Rectal smooth muscle tissue (tissue), 1 donor: Measurements from ENCODE around the gene CACNA2D3.

Experiments used
- H3K27ac ChIP-seq: one replicate; pipeline ENCODE4 v1.7.0; 2013; ENCODE audit warnings: low read depth, low read length, inconsistent platforms
- H3K27me3 ChIP-seq: one replicate; pipeline ENCODE4 v1.7.0; 2013; ENCODE audit warnings: low read length; ENCODE audit not compliant: control insufficient read depth, insufficient read depth
- H3K36me3 ChIP-seq: one replicate; pipeline ENCODE4 v1.7.0; 2013; ENCODE audit warnings: low read length; ENCODE audit not compliant: control insufficient read depth, insufficient read depth
- H3K4me1 ChIP-seq: one replicate; pipeline ENCODE4 v1.7.0; 2013; ENCODE audit warnings: low read length; ENCODE audit not compliant: control insufficient read depth, insufficient read depth
- H3K4me3 ChIP-seq: one replicate; pipeline ENCODE4 v1.7.0; 2013; ENCODE audit warnings: low read length
- H3K9ac ChIP-seq: one replicate; pipeline ENCODE4 v1.7.0; 2013; ENCODE audit warnings: low read length

The CACNA2D3 gene

GRCh38 chr3:54312156-54312899 is 190.0 kb downstream of the CACNA2D3 start:
- H3K9ac ChIP-seq = no peak overlapping the region
- H3K4me1 ChIP-seq = no peaks in the 10 kb centered on the region
- H3K27me3 ChIP-seq = no peaks in the 10 kb centered on the region
- no peak overlapping the region for H3K4me3 ChIP-seq
- no peaks in the 10 kb centered on the region for H3K36me3 ChIP-seq
- no peak overlapping the region for H3K27ac ChIP-seq

- Histone ChIP-seq H3K27me3 (no peaks in the 10 kb centered on the region), H3K4me1 (no peaks in the 10 kb centered on the region), H3K36me3 (no peaks in the 10 kb centered on the region), H3K4me3 (no peak overlapping the region), H3K9ac (no peak overlapping the region), H3K27ac (no peak overlapping the region)
These were observed 191.1 kb downstream of the CACNA2D3 start for GRCh38 chr3:54313418-54313817.

- Histone ChIP-seq H3K27me3 (no peaks in the 10 kb centered on the region), H3K4me1 (no peaks in the 10 kb centered on the region), H3K27ac (no peak overlapping the region), H3K9ac (no peak overlapping the region), H3K4me3 (no peak overlapping the region), H3K36me3 (no peaks in the 10 kb centered on the region)
These were observed 199.2 kb downstream of the CACNA2D3 start for GRCh38 chr3:54321520-54321919.

- Histone ChIP-seq H3K27me3 (no peaks in the 10 kb centered on the region), H3K9ac (no peak overlapping the region), H3K36me3 (no peaks in the 10 kb centered on the region), H3K4me3 (no peak overlapping the region), H3K27ac (no peak overlapping the region), H3K4me1 (no peaks in the 10 kb centered on the region)
These were observed 200.0 kb downstream of the CACNA2D3 start for GRCh38 chr3:54322354-54322753.

- no peaks in the 10 kb centered on the region for H3K27me3 ChIP-seq
These were observed 201.8 kb downstream of the CACNA2D3 start for GRCh38 chr3:54324103-54324502.

GRCh38 chr3:54326951-54327350 is 204.6 kb downstream of the CACNA2D3 start:
- Histone ChIP-seq H3K4me1 (no peaks in the 10 kb centered on the region), H3K27ac (no peak overlapping the region), H3K27me3 (no peaks in the 10 kb centered on the region)

More at GRCh38 chr3:54324103-54324502, 201.8 kb downstream of the CACNA2D3 start:
- Histone ChIP-seq H3K4me3 (no peak overlapping the region), H3K9ac (no peak overlapping the region), H3K27ac (no peak overlapping the region), H3K36me3 (no peaks in the 10 kb centered on the region), H3K4me1 (no peaks in the 10 kb centered on the region)

GRCh38 chr3:54331341-54331740 is 209.0 kb downstream of the CACNA2D3 start:
- no peak overlapping the region for H3K27ac ChIP-seq
- H3K36me3 ChIP-seq = no peaks in the 10 kb centered on the region
- no peaks in the 10 kb centered on the region for H3K4me1 ChIP-seq
- no peak overlapping the region for H3K4me3 ChIP-seq
- H3K9ac ChIP-seq = no peak overlapping the region
- no peaks in the 10 kb centered on the region for H3K27me3 ChIP-seq

More at GRCh38 chr3:54326951-54327350, 204.6 kb downstream of the CACNA2D3 start:
- Histone ChIP-seq H3K4me3 (no peak overlapping the region), H3K36me3 (no peaks in the 10 kb centered on the region), H3K9ac (no peak overlapping the region)

GRCh38 chr3:54337846-54338245 is 215.5 kb downstream of the CACNA2D3 start:
- no peak overlapping the region for H3K9ac ChIP-seq
- no peak overlapping the region for H3K27ac ChIP-seq
- H3K36me3 ChIP-seq = no peaks in the 10 kb centered on the region
- H3K27me3 ChIP-seq = no peaks in the 10 kb centered on the region
- H3K4me3 ChIP-seq = no peak overlapping the region
- H3K4me1 ChIP-seq = no peaks in the 10 kb centered on the region

- no peaks in the 10 kb centered on the region for H3K36me3 ChIP-seq
- H3K4me1 ChIP-seq = no peaks in the 10 kb centered on the region
- no peak overlapping the region for H3K9ac ChIP-seq
- no peak overlapping the region for H3K27ac ChIP-seq
- no peak overlapping the region for H3K4me3 ChIP-seq
- no peaks in the 10 kb centered on the region for H3K27me3 ChIP-seq
These were observed 217.3 kb downstream of the CACNA2D3 start for GRCh38 chr3:54339608-54340007.

GRCh38 chr3:54341811-54342210 is 219.5 kb downstream of the CACNA2D3 start:
- Histone ChIP-seq H3K27ac (no peak overlapping the region), H3K4me1 (no peaks in the 10 kb centered on the region), H3K27me3 (no peaks in the 10 kb centered on the region), H3K9ac (no peak overlapping the region), H3K36me3 (no peaks in the 10 kb centered on the region), H3K4me3 (no peak overlapping the region)

GRCh38 chr3:54342676-54343075 is 220.3 kb downstream of the CACNA2D3 start:
- Histone ChIP-seq H3K4me1 (no peaks in the 10 kb centered on the region), H3K4me3 (no peak overlapping the region), H3K9ac (no peak overlapping the region), H3K27me3 (no peaks in the 10 kb centered on the region), H3K27ac (no peak overlapping the region), H3K36me3 (no peaks in the 10 kb centered on the region)

- Histone ChIP-seq H3K36me3 (no peaks in the 10 kb centered on the region), H3K9ac (no peak overlapping the region), H3K4me3 (no peak overlapping the region), H3K4me1 (no peaks in the 10 kb centered on the region), H3K27me3 (no peaks in the 10 kb centered on the region), H3K27ac (no peak overlapping the region)
These were observed 221.1 kb downstream of the CACNA2D3 start for GRCh38 chr3:54343495-54343894.

- Histone ChIP-seq H3K36me3 (no peaks in the 10 kb centered on the region), H3K9ac (no peak overlapping the region), H3K4me3 (no peak overlapping the region), H3K27me3 (no peaks in the 10 kb centered on the region), H3K4me1 (no peaks in the 10 kb centered on the region), H3K27ac (no peak overlapping the region)
These were observed 222.4 kb downstream of the CACNA2D3 start for GRCh38 chr3:54344601-54345231.
